IMR-90 (cell line): ENCODE data around the gene USP5. TPM values are rescaled to one million over a fixed set of nuclear protein-coding genes. Genes with fewer than 3 reads are reported as not detected.

ENCODE experiments used
- ATAC-seq: fragments of 200-7000 bp; cut with Tn5 transposase; 2 replicates; pipeline ENCODE4 v1.9.1; 2020; ENCODE audit warnings: low read depth, mild to moderate bottlenecking, moderate library complexity
- BruUV-seq: library from RNA; stranded (reverse); fragments of 400-500 nt; replicated peaks from 2 replicates; lab custom pipeline; 2021; lab: Mats Ljungman, UMichigan
- CTCF ChIA-PET: fragments of 300-600 bp; formaldehyde crosslinking; extraction: SDS; loops from one replicate; lab custom pipeline; 2021; ENCODE audit warnings: antibody characterized with exemption; lab: Yijun Ruan, JAX
- POLR2A ChIA-PET: fragments of 300-600 bp; sonication (Branson Sonifier 250); formaldehyde crosslinking; loops from one replicate; lab custom pipeline; 2022; ENCODE audit warnings: antibody characterized with exemption; ENCODE audit not compliant: unreplicated experiment; lab: Charles Lee
- DNase-seq: peaks from one replicate; pipeline ENCODE4 v3.0.0; 2013
- H2AFZ ChIP-seq: replicated peaks from 2 replicates; pipeline ENCODE3; 2013; ENCODE audit warnings: low read length, mild to moderate bottlenecking; ENCODE audit not compliant: poor library complexity
- H2AK5ac ChIP-seq: 2 replicates; pipeline ENCODE4 v1.6.1; 2013; ENCODE audit warnings: low read depth, low read length, inconsistent platforms
- H2AK9ac ChIP-seq: replicated peaks from 2 replicates; pipeline ENCODE3; 2013; ENCODE audit warnings: mild to moderate bottlenecking, low read depth, low read length, moderate library complexity; ENCODE audit not compliant: poor library complexity
- H2BK120ac ChIP-seq: 2 replicates; pipeline ENCODE4 v1.6.1; 2013; ENCODE audit warnings: low read depth, low read length, inconsistent platforms
- H2BK15ac ChIP-seq: 3 replicates; pipeline ENCODE4 v1.6.1; 2013; ENCODE audit warnings: low read depth, low read length, inconsistent platforms
- H2BK20ac ChIP-seq: 2 replicates; pipeline ENCODE4 v1.6.1; 2013; ENCODE audit warnings: low read depth, mild to moderate bottlenecking, inconsistent platforms, low read length, moderate library complexity
- H2BK5ac ChIP-seq: 2 replicates; pipeline ENCODE4 v1.6.1; 2013; ENCODE audit warnings: mild to moderate bottlenecking, low read depth, low read length, inconsistent platforms; ENCODE audit not compliant: poor library complexity, severe bottlenecking
- H3K14ac ChIP-seq: replicated peaks from 2 replicates; pipeline ENCODE4 v1.6.1; 2013; ENCODE audit warnings: low read depth, low read length, inconsistent platforms
- H3K18ac ChIP-seq: 2 replicates; pipeline ENCODE4 v1.6.1; 2013; ENCODE audit warnings: low read depth, low read length, control low read depth
- H3K23ac ChIP-seq: 2 replicates; pipeline ENCODE4 v1.6.1; 2013; ENCODE audit warnings: low read depth, low read length, inconsistent platforms
- H3K27ac ChIP-seq: 2 replicates; pipeline ENCODE4 v1.5.1; 2013; ENCODE audit warnings: mild to moderate bottlenecking, control low read depth, low read length; ENCODE audit not compliant: insufficient read depth
- H3K27me3 ChIP-seq: 2 replicates; pipeline ENCODE4 v1.6.1; 2013; ENCODE audit warnings: low read length; ENCODE audit not compliant: control insufficient read depth, insufficient read depth
- H3K36me3 ChIP-seq: 2 replicates; pipeline ENCODE4 v1.6.1; 2013; ENCODE audit warnings: low read length, mixed read lengths; ENCODE audit not compliant: control insufficient read depth, insufficient read depth
- H3K4ac ChIP-seq: 2 replicates; pipeline ENCODE4 v1.6.1; 2013; ENCODE audit warnings: low read depth, low read length, inconsistent platforms
- H3K4me1 ChIP-seq: 2 replicates; pipeline ENCODE4 v1.6.1; 2013; ENCODE audit warnings: low read length, mixed read lengths; ENCODE audit not compliant: control insufficient read depth, insufficient read depth
- H3K4me2 ChIP-seq: 2 replicates; pipeline ENCODE4 v1.6.1; 2013; ENCODE audit warnings: low read depth, mild to moderate bottlenecking, control low read depth, low read length, moderate library complexity
- H3K4me3 ChIP-seq: 2 replicates; pipeline ENCODE4 v1.5.1; 2013; ENCODE audit warnings: low read depth, mild to moderate bottlenecking, control low read depth, low read length, moderate library complexity; ENCODE audit not compliant: insufficient read depth
- H3K56ac ChIP-seq: 2 replicates; pipeline ENCODE4 v1.6.1; 2013; ENCODE audit warnings: low read length, inconsistent platforms; ENCODE audit not compliant: insufficient read depth; ENCODE audit errors: extremely low read depth
- H3K79me1 ChIP-seq, 2 experiments: 2 replicates each; pipeline ENCODE4 v1.6.1; 2013; ENCODE audit warnings: low read length in 2 of 2, inconsistent platforms in 1 of 2, low read depth in 1 of 2
- H3K9ac ChIP-seq: 2 replicates; pipeline ENCODE4 v1.6.1; 2013; ENCODE audit warnings: low read depth, low read length, control low read depth
- H3K9me1 ChIP-seq: 2 replicates; pipeline ENCODE4 v1.6.1; 2013; ENCODE audit warnings: low read length, inconsistent platforms; ENCODE audit not compliant: insufficient read depth
- H3K9me3 ChIP-seq: 2 replicates; pipeline ENCODE4 v1.6.1; 2013; ENCODE audit warnings: low read length; ENCODE audit not compliant: control insufficient read depth, insufficient read depth
- H4K20me1 ChIP-seq: 2 replicates; pipeline ENCODE4 v1.6.1; 2013; ENCODE audit warnings: low read length, inconsistent platforms; ENCODE audit not compliant: insufficient read depth
- H4K5ac ChIP-seq: 2 replicates; pipeline ENCODE4 v1.6.1; 2013; ENCODE audit warnings: mild to moderate bottlenecking, low read depth, low read length, control low read depth
- H4K8ac ChIP-seq, 2 experiments: 2 replicates each; pipeline ENCODE4 v1.6.1; 2013; ENCODE audit warnings: low read depth in 2 of 2, low read length in 2 of 2, control low read depth in 1 of 2, inconsistent platforms in 1 of 2
- H4K91ac ChIP-seq: 2 replicates; pipeline ENCODE4 v1.6.1; 2013; ENCODE audit warnings: low read depth, low read length, inconsistent platforms; ENCODE audit not compliant: insufficient read depth
- CTCF ChIP-seq: conservative IDR thresholded peaks from 2 replicates; pipeline ENCODE4 v1.5.1; 2012; ENCODE audit warnings: mild to moderate bottlenecking, low read depth, low read length, improper control_type of control experiment
- NFE2L2 ChIP-seq: fragments of 150-350 bp; IDR thresholded peaks from 2 replicates; pipeline ENCODE4 v1.6.1; 2016; ENCODE audit warnings: low read depth, mild to moderate bottlenecking, low read length
- WGBS, 2 experiments: methylation state at CpG; one replicate each; pipeline versions ENCODE4 v1.1.5 to v1.1.7; 2013; ENCODE audit warnings: missing lambda C conversion rate in 2 of 2; ENCODE audit not compliant: insufficient read length in 1 of 2; ENCODE audit errors: extremely low coverage in 2 of 2; 5-methylcytosine and 5-hydroxymethylcytosine counted together
- dilution Hi-C: fragments of 300-500 bp; cut with HindIII; formaldehyde crosslinking; loops from one replicate; pipeline ENCODE4 v1.14.3; 2018; ENCODE audit warnings: low sequenced_read_pairs; ENCODE audit not compliant: unreplicated experiment
- in situ Hi-C: fragments of 300-500 bp; cut with MboI; formaldehyde crosslinking; loops from 3 replicates; pipeline ENCODE4 v1.14.3; 2019; ENCODE audit warnings: low sequenced_read_pairs, inconsistent platforms, mixed read lengths
- intact Hi-C: fragments of 100-400 bp; cut with micrococcal nuclease; formaldehyde crosslinking; loops from 2 replicates; pipeline ENCODE4 v1.10.0; 2022
- polyA plus RNA-seq, 3 experiments: library from polyadenylated mRNA; depleted of rRNA; stranded (reverse); fragments of >200 nt; gene quantifications; 2 replicates each; pipeline ENCODE4 v1.2.3, GENCODE V29; 2012; ENCODE audit warnings: low replicate concordance in 1 of 3
- total RNA-seq: library from RNA; depleted of rRNA; stranded (reverse); fragments of >200 nt; gene quantifications from 2 replicates; pipeline ENCODE4 v1.2.3, GENCODE V29; 2012

Gene USP5
- total and polyA plus RNA-seq, 2 of the 4 experiments (the other 2 are of a cell fraction), result 69.7 to 125 TPM

- no peaks in the 10 kb centered on the region for H4K20me1 ChIP-seq
- no peak overlapping the region for H2BK20ac ChIP-seq
- no peak overlapping the region for H2AK5ac ChIP-seq
- ChIA-PET CTCF (no interaction called here), POLR2A (no interaction called here)
- H3K4me1 ChIP-seq, result peaks cover 2% of the 10 kb centered on the region; the same call in 1 of the 2 replicates
- no peak overlapping the region for H3K56ac ChIP-seq
- H3K27ac ChIP-seq, result no peak overlapping the region
- H3K36me3 ChIP-seq, result peaks cover 17% of the 10 kb centered on the region
- no peak overlapping the region for H3K18ac ChIP-seq
- intact Hi-C loops (no loop called here), dilution Hi-C loops (no loop called here), in situ Hi-C loops (no loop called here)
- TF ChIP-seq NFE2L2, result no peak
- TF ChIP-seq CTCF, result no peak
- H4K5ac ChIP-seq, result no peak overlapping the region
- H3K79me1 ChIP-seq, result peaks cover 5 to 17% of the 10 kb centered on the region in 2 experiments; a peak in 3 of 4 replicates
- no peak overlapping the region for H3K9ac ChIP-seq
- no peak overlapping the region for H3K14ac ChIP-seq
- ATAC-seq, result no peak
- H3K9me3 ChIP-seq, result no peaks in the 10 kb centered on the region
- H3K23ac ChIP-seq, result no peak overlapping the region
- H2BK120ac ChIP-seq, result no peak overlapping the region
- H3K4me2 ChIP-seq, result no peak overlapping the region
- H3K4me3 ChIP-seq, result no peak overlapping the region
- DNase-seq, result no peak
- H3K4ac ChIP-seq, result no peak overlapping the region
- H4K91ac ChIP-seq, result no peak overlapping the region
- no peak overlapping the region for H4K8ac ChIP-seq
- no peak overlapping the region for H2BK5ac ChIP-seq
- H2BK15ac ChIP-seq, result no peak overlapping the region
- H2AK9ac ChIP-seq, result no peak overlapping the region
- H3K27me3 ChIP-seq, result no peaks in the 10 kb centered on the region
- no TSS peak for BruUV-seq
- no peak overlapping the region for H2AFZ ChIP-seq
- WGBS, 2 experiments, result 90% methylated on average over 2 of the region's 8 CpGs; no CpG with 5 or more reads in 1 of the 2 experiments
- 0 out of 2 replicates have a peak, but pooled peaks cover 12% of the 10 kb centered on the region for H3K9me1 ChIP-seq
These were observed 35.5 kb downstream of the USP5 start for GRCh38 chr12:6887460-6887859.
